SK-N-SH treated with all-trans-retinoic acid at 6 μM for 48 hours (cell line): ENCODE data around the gene KRT78.

ENCODE experiments used
- CSDC2 ChIP-seq: fragments of 250-450 bp; sonication (Bioruptor Pico); IDR thresholded peaks from 2 replicates; pipeline ENCODE4 v1.5.0; 2020; ENCODE audit warnings: mild to moderate bottlenecking, moderate library complexity
- ESRRG ChIP-seq: fragments of 250-450 bp; sonication (Bioruptor Pico); IDR thresholded peaks from 2 replicates; pipeline ENCODE4 v1.6.1; 2021; ENCODE audit warnings: mild to moderate bottlenecking
- RARB ChIP-seq: fragments of 250-450 bp; sonication (Bioruptor Pico); IDR thresholded peaks from 2 replicates; pipeline ENCODE4 v1.8.0; 2021; ENCODE audit warnings: mild to moderate bottlenecking, moderate library complexity
- SNAI2 ChIP-seq: fragments of 250-450 bp; sonication (Bioruptor Pico); IDR thresholded peaks from 2 replicates; pipeline ENCODE4 v1.5.0; 2020; ENCODE audit warnings: mild to moderate bottlenecking, moderate library complexity
- TCF4 ChIP-seq: fragments of 250-450 bp; sonication (Bioruptor Pico); IDR thresholded peaks from 2 replicates; pipeline ENCODE4 v1.8.0; 2021; ENCODE audit warnings: mild to moderate bottlenecking, moderate library complexity, borderline replicate concordance
- ZFP30 ChIP-seq: fragments of 450-650 bp; formaldehyde crosslinking; IDR thresholded peaks from 2 replicates; pipeline ENCODE4 v1.5.0; 2022; ENCODE audit warnings: mild to moderate bottlenecking, moderate library complexity
- ZNF8 ChIP-seq: fragments of 450-650 bp; formaldehyde crosslinking; IDR thresholded peaks from 2 replicates; pipeline ENCODE4 v1.5.0; 2020; ENCODE audit warnings: mild to moderate bottlenecking, moderate library complexity
- TF ChIP-seq, protein P1 (sequence below): fragments of 250-450 bp; sonication (Bioruptor Pico); IDR thresholded peaks from 2 replicates; pipeline ENCODE4 v1.8.0; 2020; ENCODE audit warnings: mild to moderate bottlenecking, moderate library complexity, borderline replicate concordance

DNA sequence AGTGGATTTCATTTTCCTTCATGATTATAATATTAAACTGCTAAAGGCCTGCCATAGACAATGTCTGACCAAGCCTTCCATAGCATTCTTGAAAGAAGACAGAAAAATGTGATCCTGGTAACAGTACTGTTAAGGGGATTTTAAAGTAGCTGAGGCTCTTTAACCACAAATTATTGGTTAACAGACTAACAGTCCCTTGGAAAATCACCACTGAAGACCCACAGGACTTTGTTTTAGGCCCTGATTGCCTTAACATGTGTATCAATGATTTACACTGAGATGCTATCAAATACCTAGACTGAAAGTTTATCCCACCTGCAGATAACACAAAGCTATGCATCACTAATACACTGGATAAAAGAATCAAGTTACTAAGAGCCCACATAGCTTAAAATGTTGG, 20.6 kb downstream of the KRT78 start:
- TF ChIP-seq ESRRG (CRISPR knock-in tag) (no peak), TCF4 (no peak), ZFP30 (CRISPR knock-in tag) (no peak), CSDC2 (CRISPR knock-in tag) (no peak), RARB (no peak), ZNF8 (no peak), SNAI2 (CRISPR knock-in tag) (no peak)
- TF ChIP-seq, protein P1, sequence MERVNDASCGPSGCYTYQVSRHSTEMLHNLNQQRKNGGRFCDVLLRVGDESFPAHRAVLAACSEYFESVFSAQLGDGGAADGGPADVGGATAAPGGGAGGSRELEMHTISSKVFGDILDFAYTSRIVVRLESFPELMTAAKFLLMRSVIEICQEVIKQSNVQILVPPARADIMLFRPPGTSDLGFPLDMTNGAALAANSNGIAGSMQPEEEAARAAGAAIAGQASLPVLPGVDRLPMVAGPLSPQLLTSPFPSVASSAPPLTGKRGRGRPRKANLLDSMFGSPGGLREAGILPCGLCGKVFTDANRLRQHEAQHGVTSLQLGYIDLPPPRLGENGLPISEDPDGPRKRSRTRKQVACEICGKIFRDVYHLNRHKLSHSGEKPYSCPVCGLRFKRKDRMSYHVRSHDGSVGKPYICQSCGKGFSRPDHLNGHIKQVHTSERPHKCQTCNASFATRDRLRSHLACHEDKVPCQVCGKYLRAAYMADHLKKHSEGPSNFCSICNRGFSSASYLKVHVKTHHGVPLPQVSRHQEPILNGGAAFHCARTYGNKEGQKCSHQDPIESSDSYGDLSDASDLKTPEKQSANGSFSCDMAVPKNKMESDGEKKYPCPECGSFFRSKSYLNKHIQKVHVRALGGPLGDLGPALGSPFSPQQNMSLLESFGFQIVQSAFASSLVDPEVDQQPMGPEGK (CRISPR knock-in tag) = no peak
